NCI-H446 treated with DMSO at 0.1 percent for 48 hours (cell line): ENCODE results near the gene CASK.
A peak's percentile ranks its signal among the peaks of the same experiment; 100 is the strongest.
"Not testable (repeated sequence)": the region's sequence is repeated elsewhere in the genome, so short reads cannot be mapped to it uniquely, and the experiment has no call there.

Source experiments
- DNase-seq: peaks from one replicate; lab custom pipeline; 2025; lab: John Stamatoyannopoulos, UW

CASK gene

GRCh38 chrX:41621222-41621723 lies 302.1 kb downstream of the CASK start:
- DNase-seq, result no peak

- no peak for DNase-seq
These were observed 304.1 kb downstream of the CASK start for GRCh38 chrX:41619221-41619620.

- DNase-seq, result no peak
These were observed 306.4 kb downstream of the CASK start for GRCh38 chrX:41616935-41617334.

DNA sequence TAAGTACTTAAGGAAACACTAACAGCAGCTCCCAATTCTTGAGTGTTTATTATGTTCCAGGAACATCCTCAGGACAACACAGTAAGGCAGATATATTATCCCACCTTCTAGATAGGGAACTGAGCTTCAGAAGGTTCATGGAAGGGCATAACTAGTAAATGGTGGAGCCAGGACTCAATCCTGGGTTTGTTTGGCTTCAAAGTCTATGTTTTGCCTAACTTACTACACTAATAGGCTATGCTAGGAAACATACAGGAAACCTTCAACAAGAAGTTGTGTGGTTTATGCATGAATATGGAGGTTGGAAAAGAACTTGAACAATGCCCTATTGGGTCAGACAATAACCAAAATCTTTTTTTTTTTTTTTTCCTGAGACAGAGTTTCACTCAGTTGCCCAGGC lies 307.1 kb downstream of the CASK start:
- DNase-seq, result no peak

DNA sequence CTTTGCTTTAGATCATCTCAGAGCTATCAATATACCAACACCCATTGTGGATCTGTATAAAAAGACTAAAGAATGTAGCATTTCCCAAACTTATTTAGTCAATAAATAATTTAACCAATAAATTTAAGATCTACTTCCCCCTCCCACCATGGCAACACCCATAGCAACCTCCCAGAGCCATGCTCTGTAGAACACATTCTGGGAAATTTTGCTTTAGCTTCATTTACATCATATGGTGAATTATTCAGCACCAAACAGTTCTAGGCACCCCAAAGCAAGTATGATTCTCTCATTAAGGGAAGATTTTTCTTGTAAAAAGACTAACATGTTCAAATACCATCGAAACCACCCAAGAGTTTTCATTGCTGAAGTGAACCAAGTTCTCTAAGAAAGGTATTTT lies 315.1 kb downstream of the CASK start:
- no peak for DNase-seq

GRCh38 chrX:41607264-41607832 lies 316.0 kb downstream of the CASK start:
- DNase-seq, result no peak

GRCh38 chrX:41606057-41606456 lies 317.3 kb downstream of the CASK start:
- DNase-seq, result not testable (repeated sequence)

DNA sequence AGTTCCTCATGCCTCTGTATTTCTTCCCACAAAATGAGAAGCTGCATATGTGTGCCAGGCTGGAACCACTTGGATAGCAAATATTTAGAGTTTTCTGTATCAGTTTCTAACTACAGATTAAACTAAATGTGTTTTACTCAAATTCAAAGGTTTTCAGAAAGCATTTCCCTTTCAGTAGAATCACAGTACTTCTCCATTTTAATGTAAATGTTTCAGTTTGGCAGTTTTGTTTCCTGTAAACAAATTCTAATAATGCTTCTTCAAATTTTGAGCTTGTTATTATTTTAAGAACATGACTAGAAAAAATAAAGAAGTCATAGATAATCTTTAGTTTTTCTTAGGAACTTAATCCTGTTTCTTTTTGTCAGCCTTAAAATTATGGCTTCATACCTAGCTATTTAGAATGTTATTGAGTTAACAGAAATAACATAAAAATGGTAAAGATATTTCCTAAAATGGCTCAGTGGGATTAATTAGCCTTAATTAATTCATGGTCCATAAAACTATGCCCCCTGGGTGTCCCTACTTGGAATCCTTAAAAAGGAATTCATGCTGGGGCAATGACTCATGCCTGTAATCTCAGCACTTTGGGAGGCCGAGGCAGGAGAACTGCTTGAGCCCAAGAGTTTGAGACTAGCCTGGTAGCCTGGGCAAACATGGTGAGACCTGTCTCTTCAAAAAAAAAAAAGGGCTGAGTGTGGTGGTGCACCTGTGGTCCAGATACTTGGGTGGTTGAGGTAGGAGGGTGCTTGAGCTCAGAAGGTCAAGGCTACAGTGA lies 318.4 kb downstream of the CASK start:
- no peak for DNase-seq

- no peak for DNase-seq
These were observed 319.2 kb downstream of the CASK start for GRCh38 chrX:41604177-41604576.

DNA sequence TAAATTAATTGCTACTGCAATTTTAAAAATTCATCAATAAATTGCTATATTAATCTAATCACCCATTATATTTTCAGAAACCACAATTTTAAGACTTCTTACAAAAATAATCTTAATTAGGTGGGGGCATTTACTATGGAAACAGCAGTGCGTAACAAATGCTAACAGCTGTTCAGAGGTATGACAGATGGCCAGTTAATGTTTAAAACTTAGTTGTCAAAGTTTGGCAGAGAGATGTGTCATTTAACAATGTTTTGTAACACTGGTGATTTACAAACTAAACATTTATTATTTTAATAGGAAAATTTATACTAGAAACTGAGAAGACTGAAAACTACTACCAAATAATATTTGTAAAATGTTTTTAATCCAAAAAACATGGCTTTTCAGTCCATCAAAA lies 319.8 kb downstream of the CASK start:
- DNase-seq, result peak; percentile 4

GRCh38 chrX:41602816-41603345 lies 320.5 kb downstream of the CASK start:
- no peak for DNase-seq

DNA sequence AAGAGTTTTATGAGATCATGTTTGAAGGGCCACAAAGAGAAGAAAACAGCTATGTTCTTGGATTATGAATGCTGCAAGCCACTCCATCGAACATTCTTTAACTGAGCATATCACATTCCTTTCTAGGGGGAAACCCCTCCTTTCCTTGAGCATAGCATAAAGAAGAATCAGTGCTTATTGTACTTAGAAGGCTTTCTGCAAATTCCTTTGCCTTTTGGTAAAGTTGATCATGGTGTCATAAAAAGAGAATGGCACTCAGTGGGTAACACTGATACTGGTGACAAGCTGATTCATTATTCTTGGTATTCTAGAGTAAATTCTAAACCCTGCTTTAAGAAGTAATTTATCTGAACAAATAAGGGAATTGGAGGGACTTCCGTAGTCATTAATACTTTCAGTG lies 323.1 kb downstream of the CASK start:
- DNase-seq, result no peak

DNA sequence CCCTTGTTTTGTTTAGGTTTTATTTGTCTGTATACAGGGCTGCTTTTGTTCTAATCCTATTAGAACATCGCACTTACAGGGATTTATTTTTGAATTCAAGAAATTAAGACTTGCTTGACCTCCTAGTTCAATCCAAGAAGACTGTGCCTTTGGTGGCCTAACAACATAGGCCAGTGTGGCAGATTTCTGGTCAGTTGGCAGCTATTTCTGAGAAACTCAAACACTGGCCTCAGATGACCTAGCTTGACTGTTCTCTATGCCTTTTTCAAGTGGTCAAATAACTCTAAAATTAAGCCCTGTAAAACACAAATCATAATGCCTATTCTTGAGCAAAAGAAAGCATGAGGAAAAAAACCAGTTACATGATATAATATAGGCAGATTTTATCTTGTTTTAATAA lies 323.8 kb downstream of the CASK start:
- no peak for DNase-seq

GRCh38 chrX:41596596-41596995 lies 326.8 kb downstream of the CASK start:
- DNase-seq, result no peak

GRCh38 chrX:41594634-41595033 lies 328.7 kb downstream of the CASK start:
- no peak for DNase-seq

- DNase-seq, result no peak
These were observed 331.4 kb downstream of the CASK start for GRCh38 chrX:41591906-41592305.

DNA sequence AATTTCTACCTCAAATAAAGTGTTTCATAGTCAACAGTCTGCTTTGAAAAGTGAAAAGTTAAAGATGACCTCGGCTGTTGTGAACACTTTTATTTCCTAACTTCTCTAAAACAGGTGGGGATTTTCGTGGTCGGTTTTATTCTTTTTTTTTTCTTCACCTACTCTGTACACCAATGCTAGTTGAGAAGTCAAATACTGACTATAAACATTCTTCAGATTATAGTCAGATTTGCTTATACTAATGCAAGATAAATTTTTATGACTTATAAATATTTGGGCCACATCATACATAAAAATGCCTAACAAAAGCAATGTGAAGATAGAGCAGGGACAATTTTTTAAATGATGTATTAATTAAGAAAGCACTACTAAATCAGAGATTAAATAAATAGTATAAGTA lies 332.7 kb downstream of the CASK start:
- DNase-seq, result no peak

DNA sequence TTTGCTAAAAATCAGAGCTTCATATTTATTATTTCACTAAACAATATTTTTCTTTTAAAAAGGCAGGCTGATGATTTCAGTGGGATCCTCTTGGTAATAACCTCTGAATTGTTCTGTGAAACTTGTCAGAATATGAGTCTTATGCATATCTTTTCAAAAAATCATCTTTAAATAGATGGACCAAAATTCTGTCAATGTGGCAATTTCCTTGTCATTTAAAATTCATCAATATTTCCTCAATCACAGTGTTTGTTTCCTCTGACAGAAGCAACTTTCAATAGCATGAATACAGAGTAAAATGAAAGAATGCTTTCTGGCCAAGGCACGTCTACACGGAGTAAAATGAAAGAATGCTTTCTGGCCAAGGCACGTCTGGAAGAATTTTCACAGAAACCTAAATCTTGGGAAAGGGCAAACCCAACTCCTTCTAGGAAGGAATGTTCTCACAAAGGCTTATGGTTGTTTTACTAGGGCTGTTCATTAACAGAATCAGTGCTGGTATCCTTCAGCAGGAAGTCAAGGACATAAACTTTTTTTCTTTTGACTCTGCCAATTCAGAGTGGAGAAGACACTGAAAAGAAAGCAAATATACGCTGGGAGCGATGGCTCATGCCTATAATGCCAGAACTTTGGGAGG lies 333.6 kb downstream of the CASK start:
- DNase-seq, result no peak

- DNase-seq, result no peak
These were observed 335.1 kb downstream of the CASK start for GRCh38 chrX:41588271-41588670.

DNA sequence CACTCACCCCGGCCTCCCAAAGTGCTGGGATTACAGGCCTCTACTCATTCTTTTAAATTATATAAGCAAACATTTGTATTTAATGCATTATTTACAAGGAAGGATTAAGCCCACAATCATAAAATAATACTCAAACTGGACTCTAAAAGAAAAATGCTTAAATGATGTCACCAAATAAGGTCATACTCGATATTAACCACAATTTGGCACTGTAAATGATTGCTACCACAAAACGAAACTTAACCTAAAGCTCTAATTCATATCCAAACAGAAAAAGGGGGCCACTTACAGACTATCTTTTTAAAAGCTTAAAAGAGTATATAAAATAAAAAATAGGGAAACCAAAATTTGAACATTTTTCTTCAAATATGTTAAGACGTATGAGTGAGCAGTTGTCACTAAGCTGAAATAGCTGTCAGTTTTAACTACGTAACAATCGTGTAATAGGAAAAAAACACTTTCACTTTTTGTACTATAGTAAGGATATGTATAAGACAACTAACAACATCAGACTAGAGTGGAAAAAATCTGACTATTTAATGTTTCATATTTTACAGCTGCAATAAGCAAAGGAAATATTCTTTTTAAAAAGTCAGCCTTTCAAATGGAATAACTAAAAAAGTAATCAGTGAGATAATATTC lies 342.8 kb downstream of the CASK start:
- no peak for DNase-seq

GRCh38 chrX:41563876-41564275 lies 359.5 kb downstream of the CASK start:
- DNase-seq, result no peak

DNA sequence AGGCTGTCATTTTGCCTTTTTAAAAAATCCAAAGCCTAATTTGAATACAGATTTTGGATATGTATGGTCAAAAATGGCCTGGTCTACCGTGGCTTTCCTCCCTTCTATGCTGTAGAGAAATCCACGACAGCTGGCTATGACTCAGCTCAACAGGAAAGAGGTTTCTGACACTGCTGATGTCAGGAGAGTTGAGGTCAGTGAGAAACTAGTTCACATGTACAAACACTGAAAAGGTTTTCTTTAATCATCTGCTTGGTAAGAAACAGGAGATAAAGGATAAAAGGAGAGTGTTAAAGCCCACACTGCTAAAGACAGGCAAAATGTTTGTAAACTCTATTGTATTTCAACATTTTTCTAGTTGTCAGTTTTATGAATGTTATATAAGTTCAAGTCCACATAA lies 362.3 kb downstream of the CASK start:
- no peak for DNase-seq
